ENCODE results near the gene GABRA1. TPM values are rescaled to one million over a fixed set of nuclear protein-coding genes. Genes with fewer than 3 reads are reported as not detected.

The GABRA1 gene
- total RNA-seq, 3 donors from 2014 or later = not detected

- H3K27me3 Mint-ChIP-seq (ENCODE audit: low read depth) = no peaks in the 10 kb centered on the region
- H3K4me1 Mint-ChIP-seq (ENCODE audit: low read depth) = no peaks in the 10 kb centered on the region
- peaks cover 12% of the 10 kb centered on the region for H3K9me3 Mint-ChIP-seq
- no peak overlapping the region for H3K4me3 Mint-ChIP-seq
- ATAC-seq (no peak), DNase-seq (no peak)
- no peaks in the 10 kb centered on the region for H3K36me3 Mint-ChIP-seq (ENCODE audit: insufficient read depth)
Observed at GRCh38 chr5:161921781-161922180, 73.9 kb downstream of the GABRA1 start.

GRCh38 chr5:161924270-161924669 lies 76.3 kb downstream of the GABRA1 start:
- Mint-ChIP-seq H3K9me3 (peaks cover 12% of the 10 kb centered on the region), H3K4me3 (no peak overlapping the region), H3K4me1 (ENCODE audit: low read depth) (no peaks in the 10 kb centered on the region), H3K36me3 (ENCODE audit: insufficient read depth) (no peaks in the 10 kb centered on the region), H3K27me3 (ENCODE audit: low read depth) (no peaks in the 10 kb centered on the region)
- ATAC-seq (no peak), DNase-seq (no peak)

GRCh38 chr5:161925960-161926359 lies 78.0 kb downstream of the GABRA1 start:
- DNase-seq (no peak), ATAC-seq (no peak)
- H3K4me3 Mint-ChIP-seq = no peak overlapping the region
- no peaks in the 10 kb centered on the region for H3K4me1 Mint-ChIP-seq (ENCODE audit: low read depth)
- H3K9me3 Mint-ChIP-seq = peaks cover 12% of the 10 kb centered on the region
- no peaks in the 10 kb centered on the region for H3K36me3 Mint-ChIP-seq (ENCODE audit: insufficient read depth)
- no peaks in the 10 kb centered on the region for H3K27me3 Mint-ChIP-seq (ENCODE audit: low read depth)

GRCh38 chr5:161934486-161934885 lies 86.6 kb downstream of the GABRA1 start:
- Mint-ChIP-seq H3K9me3 (peaks cover 3% of the 10 kb centered on the region), H3K4me3 (no peak overlapping the region), H3K36me3 (ENCODE audit: insufficient read depth) (no peaks in the 10 kb centered on the region), H3K27me3 (ENCODE audit: low read depth) (no peaks in the 10 kb centered on the region), H3K4me1 (ENCODE audit: low read depth) (no peaks in the 10 kb centered on the region)
- ATAC-seq = no peak
- DNase-seq = no peak

- H3K36me3 Mint-ChIP-seq (ENCODE audit: insufficient read depth) = no peaks in the 10 kb centered on the region
- no peaks in the 10 kb centered on the region for H3K4me1 Mint-ChIP-seq (ENCODE audit: low read depth)
- H3K27me3 Mint-ChIP-seq (ENCODE audit: low read depth) = no peaks in the 10 kb centered on the region
- H3K9me3 Mint-ChIP-seq = no peaks in the 10 kb centered on the region
- DNase-seq = no peak
- H3K4me3 Mint-ChIP-seq = no peak overlapping the region
- ATAC-seq = no peak
Observed at GRCh38 chr5:161944974-161945373, 97.1 kb downstream of the GABRA1 start.

GRCh38 chr5:161946911-161947310 lies 99.0 kb downstream of the GABRA1 start:
- no peak for ATAC-seq
- H3K36me3 Mint-ChIP-seq (ENCODE audit: insufficient read depth) = no peaks in the 10 kb centered on the region
- no peak for DNase-seq
- H3K9me3 Mint-ChIP-seq = no peaks in the 10 kb centered on the region
- H3K4me3 Mint-ChIP-seq = no peak overlapping the region
- no peaks in the 10 kb centered on the region for H3K4me1 Mint-ChIP-seq (ENCODE audit: low read depth)
- H3K27me3 Mint-ChIP-seq (ENCODE audit: low read depth) = no peaks in the 10 kb centered on the region

Other genes starting within 250 kb of the GABRA1 start
- not detected for gene GABRA6, start 162.4 kb upstream of the GABRA1 start, total RNA-seq
- gene GABRG2, start 219.7 kb downstream of the GABRA1 start, total RNA-seq = under 1 TPM in 1 of 3 donors, not detected in 2; 0.55 TPM

All from activated T-cell treated with anti-CD3 and anti-CD28 coated beads, Interleukin-2, amount 50 U/mL, for 4 hours (primary cell).